CD4-positive, alpha-beta T cell treated with Interleukin-15 for 4 hours (primary cell): Measurements from ENCODE around the gene TESMIN.

Source experiments
- DNase-seq: peaks from one replicate; pipeline ENCODE4 v3.0.0-alpha.2; 2020; ENCODE audit warnings: low spot score

The TESMIN gene

DNA sequence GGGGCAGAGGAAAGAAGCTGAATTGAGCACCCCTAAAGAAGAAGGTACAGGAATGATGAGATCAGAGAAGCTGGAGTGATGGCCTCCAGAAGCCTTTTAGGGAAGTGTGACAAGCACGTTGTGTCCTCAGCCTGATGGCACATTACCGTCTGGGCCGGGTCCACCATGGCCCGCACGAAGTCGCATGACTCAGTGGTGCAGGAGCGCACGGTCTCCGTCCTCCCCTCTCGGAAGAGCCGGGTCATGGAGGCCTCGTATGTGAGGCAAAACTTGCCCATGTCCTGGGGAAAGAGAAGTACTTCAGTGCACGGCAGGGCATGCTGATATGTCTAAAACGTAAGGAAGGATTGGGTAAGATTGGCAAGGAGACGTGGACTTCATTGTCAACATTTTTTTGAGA lies 11.2 kb upstream of the TESMIN start:
- no peak for DNase-seq

DNA sequence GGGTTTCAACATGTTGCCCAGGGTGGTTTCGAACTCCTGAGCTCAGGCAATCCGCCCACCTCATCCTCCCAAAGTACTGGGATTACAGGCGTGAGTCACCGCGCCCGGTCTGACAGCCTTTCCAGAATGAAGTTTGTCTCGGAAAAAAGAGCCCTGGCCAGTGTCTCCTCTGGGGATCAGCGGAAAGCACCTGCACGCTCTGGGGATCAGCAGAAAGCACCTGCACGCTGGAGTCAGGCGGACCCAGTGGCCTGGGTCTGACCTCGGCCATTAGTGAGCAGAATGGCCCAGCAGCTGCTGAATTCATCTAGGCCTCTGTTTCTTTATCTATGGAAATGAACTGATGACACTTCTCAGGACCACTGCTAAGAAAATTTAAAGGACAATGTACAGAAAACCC lies 10.5 kb upstream of the TESMIN start:
- no peak for DNase-seq

DNA sequence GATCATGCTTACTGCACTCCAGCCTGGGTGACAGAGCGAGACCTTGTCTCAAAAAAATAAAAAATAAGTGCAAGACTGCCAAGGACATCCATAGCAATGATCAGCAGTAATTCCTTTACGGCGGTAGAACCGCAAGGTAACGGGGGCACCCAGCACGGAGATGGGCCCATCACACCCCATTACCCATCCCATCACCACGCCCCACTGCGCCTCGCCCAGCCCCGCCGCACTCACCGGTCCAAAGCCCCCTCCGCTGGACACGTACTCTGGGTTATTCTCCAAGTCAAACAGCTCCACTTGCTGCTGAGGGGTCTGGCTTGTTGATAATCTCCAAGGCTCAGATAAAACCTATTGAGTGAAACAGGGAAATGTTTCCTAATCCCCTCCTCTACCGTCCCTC lies 8.7 kb upstream of the TESMIN start:
- no peak for DNase-seq

DNA sequence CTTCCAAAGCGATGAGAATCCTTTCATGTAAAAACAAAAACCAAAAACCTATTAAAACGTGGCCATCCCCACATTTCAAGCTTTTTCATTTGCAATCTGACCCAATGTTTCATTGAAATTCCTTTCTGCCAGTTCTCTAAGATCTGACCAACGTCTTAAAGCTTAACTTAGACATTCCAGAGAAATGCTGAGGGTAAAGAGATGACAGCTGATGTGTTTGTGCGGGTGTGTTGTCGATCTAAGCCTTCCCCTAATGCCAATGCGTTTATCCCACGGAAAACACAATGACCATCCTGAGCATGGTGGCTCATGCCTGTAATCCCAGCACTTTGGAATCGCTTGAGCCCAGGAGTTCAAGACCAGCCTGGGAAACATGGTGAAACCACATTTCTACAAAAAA lies 6.4 kb upstream of the TESMIN start:
- no peak for DNase-seq

DNA sequence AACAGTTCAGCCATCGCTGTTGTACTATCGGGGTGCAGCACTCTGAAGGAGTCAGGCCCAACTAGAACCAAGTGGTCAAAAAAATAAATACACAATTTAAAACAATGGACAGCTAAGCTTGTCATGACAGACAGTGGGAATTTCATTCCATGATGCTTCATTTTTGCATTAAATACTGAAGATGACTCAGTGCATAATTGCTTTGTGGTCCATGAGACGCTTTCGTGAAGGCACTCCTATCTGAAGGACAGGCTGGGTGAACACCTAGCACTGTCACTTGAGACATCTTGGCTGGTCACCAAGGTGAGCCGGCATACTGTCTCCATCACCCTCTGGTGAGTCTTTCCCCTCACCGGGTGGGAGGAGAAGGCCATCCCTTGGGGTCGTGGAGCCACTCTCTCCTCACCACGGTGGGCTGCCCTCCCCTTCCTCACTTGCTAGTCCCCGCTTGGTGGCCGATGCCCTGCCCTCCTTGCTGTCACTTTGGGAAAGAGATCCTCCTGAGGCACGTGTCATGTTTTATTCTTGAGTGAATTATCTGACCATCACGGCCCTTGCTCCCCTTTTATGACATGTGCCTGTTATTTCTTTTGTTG lies 4.9 kb upstream of the TESMIN start:
- no peak for DNase-seq

DNA sequence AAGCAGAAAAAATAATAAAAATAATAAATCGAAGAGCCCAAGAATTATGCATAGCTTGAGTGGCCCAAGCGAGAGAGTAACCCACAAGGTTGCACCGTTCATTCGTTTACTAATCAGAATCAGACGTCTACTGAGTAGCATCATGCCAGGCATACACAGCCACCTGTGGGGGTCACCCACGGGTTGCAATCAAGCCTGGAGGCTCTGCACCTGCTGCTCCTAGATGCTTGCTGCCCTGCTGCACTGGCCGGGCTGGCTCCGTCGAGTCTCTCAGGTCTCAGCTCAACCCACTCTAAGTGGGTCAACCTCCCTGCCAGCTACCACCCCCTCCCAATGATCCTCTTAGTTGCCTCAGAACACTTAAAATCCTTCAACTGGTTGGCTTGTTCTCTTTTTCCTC lies 2.0 kb upstream of the TESMIN start:
- no peak for DNase-seq

DNA sequence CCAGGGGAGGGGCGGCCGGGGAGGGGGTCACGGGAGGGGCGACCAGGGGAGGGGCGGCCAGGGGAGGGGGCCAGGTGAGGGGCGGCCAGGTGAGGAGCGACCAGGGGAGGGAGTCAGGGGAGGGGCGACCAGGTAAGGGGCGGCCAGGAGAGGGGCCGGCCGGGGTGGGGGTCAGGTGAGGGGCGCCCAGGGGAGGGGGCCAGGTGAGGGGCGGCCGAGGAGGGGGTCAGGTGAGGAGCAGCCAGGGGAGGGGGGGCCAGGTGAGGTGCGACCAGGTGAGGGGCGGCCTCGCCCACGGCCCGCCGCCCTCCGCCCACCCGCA lies 355 bp downstream of the TESMIN start:
- no peak for DNase-seq

DNA sequence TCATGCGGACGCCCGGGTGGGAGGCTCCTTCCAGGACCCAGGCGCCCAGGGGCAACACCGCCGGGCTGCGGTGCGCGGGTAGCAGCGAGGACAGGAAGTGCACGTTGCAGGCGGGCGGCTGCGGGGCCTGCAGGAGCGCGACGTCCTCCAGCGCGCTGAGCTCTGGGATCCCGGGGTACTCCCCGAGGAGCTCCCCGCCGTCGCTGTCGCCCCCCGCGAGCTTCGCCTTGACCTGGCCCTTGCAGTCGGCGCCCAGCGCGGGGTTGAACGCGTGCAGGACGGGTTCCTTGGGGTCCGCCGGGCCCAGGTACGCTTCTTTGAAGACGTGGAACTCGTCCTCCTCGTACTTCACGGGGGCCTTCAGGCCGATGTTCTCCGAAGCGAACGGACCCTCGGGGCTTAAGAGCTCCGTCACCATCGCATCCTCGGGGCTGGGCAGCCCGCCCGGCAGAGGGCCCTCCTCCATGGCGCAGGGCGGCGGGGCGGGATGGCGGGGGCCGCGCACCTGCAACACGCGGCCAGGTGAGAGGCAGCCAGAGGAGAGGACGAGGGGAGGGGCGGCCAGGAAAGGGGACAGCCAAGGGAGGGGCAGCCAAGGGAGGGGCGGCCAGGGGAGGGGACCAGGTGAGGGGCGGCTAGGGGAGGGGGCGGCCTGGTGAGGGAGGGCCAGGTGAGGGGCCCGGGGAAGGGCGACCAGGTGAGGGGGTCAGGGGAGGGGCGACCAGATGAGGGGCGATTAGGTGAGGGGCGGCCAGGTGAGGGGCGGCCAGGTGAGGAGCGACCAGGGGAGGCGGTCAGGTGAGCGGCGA lies 921 bp downstream of the TESMIN start:
- DNase-seq, result no peak

DNA sequence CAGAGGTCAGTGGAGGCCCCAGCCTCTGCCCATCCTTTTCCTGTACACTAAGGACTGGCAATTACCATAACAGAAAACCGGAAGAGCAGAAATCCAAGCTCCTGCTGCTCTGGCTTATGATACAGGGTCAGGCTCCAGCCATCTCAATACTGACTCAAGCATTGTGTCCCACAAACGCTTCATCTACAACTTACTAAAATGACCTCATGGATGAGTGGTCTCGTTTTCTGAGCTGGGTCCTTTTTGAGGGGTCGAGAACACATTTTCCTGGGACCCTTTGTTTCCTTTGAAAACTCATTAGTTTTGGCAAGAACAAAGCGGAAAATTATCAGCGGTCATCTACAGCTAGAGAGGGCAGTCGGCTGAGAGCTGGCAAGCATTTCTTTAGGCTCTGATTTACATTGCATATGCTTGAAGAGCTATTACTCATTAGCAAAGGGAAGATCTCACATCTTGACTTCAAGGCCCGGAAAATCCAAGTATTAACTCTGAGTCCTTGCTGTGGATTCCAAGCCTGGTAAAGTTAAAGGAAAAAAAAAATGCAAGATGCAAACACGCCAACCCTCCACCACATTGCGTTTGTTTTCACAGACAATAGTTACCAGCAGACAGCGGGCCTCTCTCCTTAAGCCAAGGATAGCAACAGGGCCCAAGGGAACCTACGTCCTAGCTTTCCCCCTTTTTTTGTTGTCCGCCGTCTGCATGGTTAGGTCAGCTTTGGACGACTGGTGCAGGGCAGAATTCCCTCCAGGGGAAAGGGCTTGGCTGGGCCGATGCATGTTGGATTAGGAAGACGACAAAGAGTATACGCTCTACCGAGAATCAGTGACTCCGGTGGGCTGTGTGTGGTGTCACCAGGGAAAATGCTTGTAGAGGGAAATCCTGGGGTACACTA lies 1.8 kb downstream of the TESMIN start:
- no peak for DNase-seq

DNA sequence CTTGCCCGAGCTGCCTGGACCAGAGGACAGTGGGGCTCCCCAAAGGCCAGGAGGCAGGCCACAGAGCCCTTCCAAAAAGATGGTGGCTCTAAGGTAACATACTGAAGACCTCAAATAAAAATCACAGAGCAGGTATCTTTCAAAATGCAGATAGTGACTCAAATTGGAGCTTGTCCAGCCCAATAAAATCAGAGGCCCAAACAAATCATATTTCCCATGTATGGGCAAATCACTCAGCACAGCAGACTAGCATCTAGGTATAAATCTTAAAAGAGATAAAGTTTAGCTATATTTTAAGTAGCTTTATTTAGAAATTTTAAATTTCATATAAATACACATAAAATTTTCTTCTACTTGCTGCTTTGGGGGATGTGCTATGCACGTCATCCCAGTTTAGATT lies 3.3 kb downstream of the TESMIN start:
- no peak for DNase-seq

DNA sequence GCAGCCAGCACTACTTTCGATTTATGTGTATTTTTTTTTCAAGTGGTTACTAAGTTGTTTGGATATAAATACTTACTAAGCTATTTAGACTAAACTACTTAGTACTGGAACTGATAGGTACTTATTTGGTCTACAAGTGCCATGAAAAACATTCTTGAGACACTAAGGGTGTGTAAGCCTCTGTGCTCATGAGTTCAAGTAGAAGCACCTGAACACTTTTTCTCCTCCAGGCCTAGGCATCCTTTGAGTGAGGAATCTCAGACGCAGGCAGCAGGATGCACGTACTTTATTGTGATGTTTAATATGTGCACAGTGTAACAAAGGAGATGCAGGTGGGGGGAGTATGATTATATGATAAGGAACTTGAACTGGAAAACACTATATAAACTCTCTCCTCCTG lies 7.8 kb downstream of the TESMIN start:
- DNase-seq, result no peak

DNA sequence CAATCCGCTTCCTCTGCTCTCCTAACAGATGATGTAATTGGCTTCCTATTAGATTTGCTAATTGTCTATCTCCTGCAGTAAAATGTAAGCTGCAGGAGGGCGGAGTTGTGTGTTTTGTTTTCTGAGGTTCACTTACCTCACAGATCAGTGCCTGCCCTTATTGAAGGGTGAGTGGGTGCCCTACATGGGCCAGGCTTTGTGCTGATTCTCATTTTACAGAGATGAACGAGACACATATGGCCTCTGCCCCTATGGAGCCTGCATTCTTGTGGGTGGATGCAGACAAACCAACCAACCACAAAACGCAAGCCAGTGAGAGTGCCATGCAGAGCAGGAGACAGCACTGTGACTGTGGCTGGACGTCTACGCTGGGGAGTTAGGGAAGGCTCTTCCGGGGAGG lies 9.9 kb downstream of the TESMIN start:
- DNase-seq, result no peak

DNA sequence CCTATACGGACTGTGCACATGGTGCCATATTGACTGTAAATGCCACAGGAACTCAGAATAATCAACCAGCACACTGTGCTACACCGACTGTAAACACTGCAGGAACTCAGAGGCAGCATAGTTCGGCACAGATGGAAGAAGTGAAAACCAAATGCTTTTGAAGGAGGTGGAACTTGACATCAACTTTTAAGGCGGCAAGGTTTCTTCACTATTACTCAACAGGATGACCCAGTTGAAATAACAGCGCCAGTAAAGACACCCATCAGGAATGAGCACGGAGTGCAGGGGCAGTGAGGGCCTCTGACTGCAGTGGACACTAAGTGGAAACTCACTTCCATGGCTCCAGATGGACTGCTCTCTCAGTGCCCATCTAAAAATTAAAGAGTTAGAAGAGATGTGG lies 15.7 kb downstream of the TESMIN start:
- no peak for DNase-seq

DNA sequence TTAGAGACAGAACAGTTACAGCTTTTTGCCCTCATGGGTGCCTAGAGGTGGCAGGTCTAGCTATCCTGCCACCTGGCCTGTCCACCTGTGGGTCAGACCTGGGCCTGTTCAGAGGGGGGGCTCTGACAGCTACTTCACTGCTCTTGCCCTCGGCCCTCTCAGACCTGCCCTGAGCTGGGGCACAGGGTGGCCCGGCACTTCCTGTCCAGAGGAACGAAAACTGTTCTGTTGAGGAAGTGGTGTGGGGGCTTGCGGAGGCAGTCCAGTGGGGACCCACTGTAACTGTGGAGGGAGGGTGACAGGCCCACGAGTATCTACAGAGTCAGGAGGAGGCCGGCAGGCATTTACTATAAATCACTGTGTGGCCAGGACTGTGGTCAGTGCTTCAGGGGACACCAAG lies 16.2 kb downstream of the TESMIN start:
- DNase-seq, result no peak

DNA sequence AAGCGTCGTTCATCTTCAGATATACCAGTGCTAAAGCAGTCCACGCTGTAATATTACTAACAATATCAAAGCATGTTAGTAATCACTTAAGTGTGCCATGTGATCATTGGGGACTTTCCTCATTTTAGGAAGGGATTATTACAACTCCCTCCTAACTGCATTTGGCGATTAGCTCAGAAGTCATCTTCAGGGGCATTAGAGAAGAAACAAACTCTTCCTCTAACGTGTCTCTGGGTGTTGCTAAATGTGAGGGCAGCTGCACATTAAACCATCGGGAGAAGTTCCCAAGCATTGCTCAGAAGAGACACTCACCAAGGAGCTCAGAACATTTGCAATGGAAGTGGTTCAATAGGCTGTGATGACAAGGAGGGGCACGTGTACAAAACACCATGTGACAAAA lies 17.2 kb downstream of the TESMIN start:
- DNase-seq, result no peak

DNA sequence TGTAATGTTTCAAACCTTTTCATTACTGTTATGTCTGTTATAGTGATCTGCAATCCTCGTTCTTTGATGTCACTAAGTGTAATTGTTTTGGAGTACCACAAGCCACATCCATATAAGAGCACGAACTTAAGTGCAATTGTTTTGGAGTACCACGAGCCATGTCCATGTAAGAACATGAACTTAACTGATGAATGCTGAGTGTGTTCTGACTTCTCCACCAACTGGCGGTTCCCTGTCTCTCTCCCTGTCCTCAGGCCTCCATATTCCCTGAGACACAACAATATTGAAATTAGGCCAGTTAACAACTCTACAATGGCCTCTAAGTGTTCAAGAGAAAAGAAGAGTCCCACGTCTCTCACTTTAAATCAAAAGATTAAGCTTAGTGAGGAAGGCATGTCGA lies 23.5 kb downstream of the TESMIN start:
- no peak for DNase-seq

DNA sequence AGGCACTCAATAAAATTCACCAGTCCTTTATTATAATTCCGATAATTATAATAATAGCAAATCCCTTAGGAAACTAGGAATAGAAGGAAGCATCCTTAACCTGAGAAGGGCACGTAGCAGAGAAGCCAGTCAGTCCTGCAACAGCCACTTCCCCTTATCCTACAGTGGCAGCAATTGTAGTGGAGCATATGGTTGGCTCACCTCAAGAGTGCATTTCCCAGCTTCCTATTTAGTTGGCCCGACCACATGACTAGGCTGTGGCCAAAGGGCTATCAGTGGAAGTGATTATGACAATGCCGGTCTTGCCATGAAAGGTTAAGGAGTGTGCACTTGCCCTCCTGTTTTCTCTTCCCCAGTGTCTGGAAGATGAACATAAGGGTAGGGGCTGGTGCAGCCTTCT lies 27.0 kb downstream of the TESMIN start:
- no peak for DNase-seq

DNA sequence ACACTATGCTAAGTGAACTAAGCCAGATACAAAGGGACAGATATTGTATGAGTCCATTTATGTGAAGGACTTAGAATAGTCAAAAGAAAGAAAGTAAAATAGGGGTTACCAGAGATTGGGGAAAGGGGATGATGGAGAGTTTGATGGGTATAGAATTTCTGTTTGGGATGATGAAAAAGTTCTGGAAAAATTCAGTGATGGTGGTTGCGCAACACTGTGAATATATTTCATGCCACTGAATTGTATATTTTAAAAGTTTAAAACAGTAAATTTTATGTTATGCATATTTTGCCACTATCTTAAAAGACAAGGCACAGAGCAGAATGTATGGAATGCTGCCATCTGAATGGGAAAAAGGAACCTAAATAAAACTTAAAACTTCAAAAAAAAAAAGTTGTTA lies 29.2 kb downstream of the TESMIN start:
- no peak for DNase-seq

DNA sequence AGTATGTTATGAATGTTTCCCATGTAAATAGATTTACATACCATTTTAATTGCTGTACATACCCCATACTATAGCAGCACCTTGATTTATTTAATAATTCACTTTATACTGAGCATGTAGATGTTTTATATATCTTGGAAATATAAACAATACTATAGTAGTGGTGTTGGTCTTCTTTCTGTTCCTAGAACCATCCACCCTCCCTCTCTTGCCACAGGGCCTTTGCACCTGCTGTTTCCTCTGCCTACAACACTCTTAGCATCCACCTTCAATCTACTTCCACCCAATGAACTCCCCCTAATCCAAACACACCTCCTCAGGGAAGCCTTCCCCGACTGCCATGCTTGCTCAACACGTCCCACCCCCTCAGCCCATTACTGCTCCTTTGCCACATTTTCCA lies 30.2 kb downstream of the TESMIN start:
- DNase-seq, result no peak

DNA sequence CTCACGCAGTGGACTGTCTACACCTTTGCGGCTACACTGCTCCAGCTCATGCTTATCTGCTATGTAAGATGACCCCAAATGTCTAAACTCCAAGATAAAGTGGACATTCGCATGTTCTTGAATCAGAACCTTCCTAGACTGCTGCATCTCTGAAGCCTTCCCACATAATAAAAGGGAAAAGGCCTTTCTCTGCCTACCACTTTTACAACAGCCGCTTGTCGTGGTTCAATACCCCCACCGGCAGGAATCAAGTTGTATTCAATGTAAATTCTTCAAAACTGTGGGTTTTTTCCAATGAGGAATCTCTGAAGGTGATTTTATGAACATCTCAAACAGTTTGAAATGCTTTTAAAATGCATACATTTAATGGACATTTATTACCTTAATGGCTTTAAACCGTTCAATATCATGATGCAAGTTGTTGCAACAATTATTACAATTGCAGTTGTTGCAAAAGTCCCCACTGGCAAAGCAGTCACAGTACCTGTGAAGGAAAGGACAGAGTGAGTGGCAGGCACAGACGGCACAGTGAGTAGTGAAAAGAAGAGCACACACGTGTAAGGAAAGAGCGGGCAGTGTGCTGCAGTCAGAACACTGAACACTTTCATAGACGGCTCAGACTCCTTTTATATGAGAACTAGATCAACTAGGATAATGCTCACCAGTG lies 35.7 kb downstream of the TESMIN start:
- DNase-seq, result no peak

DNA sequence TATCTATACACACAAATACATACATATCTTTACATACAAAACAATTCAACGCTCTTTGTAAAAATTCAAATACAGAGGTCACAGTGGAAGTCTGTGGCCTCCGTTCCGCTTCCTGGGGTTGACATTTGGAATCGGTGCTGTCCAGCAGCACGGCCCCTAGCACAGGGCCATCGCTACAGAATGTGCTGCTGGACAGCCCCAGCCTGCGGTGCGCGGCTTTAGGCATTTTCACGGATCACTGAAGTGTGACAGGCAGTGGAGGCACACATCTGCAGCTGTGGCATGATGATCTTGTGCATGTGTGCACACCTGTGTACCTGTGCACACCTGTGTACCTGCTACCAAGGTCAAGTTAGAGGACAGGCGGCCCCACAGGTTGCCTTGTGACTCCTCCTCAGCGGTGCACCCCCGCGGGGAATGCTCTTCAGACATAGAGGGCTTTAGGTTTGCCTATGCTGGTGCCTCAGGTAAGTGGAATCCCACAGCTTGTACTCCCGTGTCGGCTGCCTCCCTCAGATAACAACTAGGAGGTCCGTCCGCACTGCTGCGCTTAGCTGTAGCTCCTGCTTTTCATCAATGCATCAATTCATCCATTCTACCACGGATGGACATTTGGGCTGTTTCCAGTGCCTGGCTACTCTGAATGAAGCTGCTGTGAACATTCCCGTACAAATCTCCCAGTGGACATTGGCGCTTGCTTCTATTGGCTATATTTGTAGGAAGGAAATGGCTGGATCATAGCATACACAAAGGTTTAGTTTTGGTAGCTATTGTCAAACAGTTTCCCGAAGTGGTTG lies 37.1 kb downstream of the TESMIN start:
- no peak for DNase-seq

DNA sequence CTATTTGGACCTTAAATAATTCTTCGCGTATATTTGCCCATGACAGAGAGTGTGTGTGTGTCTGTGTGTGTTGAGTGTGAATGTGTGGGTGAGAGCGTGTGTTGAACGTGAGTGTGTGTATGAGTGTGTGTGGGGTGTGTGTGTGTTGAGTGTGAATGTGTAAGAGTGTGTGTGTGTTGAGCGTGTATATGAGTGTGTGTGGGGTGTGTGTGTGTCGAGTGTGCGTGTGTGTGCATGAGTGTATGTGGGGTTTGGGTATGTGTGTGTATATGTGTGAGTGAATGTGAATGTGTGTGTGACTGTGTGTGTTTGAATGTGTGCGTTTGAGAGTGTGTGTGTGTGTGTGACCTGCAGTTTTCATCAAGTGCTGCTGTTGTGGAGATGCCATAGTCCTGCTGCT lies 40.2 kb downstream of the TESMIN start:
- no peak for DNase-seq
